M059J (cell line): ENCODE results near the gene HOXD10. TPM values are rescaled to one million over a fixed set of nuclear protein-coding genes. Genes with fewer than 3 reads are reported as not detected.

Source experiments
- DNase-seq: peaks from one replicate; pipeline ENCODE4 v3.0.0-alpha.2; 2012; ENCODE audit warnings: low read depth
- total RNA-seq: library from RNA; depleted of rRNA; stranded (reverse); fragments of >200 nt; shearing (Covaris generic); gene quantifications from 2 replicates; pipeline ENCODE4 v1.2.3, GENCODE V29; 2014

Gene HOXD10
- total RNA-seq, 1 experiment from 2014 or later = 15.0 TPM

DNA sequence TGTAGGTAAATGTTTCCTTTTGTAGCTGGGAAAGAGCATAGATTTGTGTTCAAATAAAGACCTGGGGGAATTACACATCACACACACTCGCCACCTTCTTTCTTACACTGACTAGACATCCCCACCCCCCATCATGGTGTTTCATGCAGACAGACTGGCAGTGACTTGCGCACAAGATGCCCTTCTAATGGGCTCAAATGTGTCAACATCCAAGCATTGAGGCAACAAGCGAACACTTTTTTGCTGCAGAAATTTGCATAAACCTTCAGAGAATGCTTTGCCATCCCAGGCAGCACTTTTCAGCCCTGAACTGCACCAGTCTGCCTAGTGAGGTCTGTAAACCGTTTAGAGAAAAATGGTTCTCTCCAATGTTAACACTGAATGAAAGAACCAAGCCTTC is 17.5 kb downstream of the HOXD10 start:
- DNase-seq = no peak

GRCh38 chr2:176135035-176135440 is 18.5 kb downstream of the HOXD10 start:
- peak; percentile 46 for DNase-seq

GRCh38 chr2:176136374-176137251 is 20.0 kb downstream of the HOXD10 start:
- DNase-seq = peak; percentile 58

DNA sequence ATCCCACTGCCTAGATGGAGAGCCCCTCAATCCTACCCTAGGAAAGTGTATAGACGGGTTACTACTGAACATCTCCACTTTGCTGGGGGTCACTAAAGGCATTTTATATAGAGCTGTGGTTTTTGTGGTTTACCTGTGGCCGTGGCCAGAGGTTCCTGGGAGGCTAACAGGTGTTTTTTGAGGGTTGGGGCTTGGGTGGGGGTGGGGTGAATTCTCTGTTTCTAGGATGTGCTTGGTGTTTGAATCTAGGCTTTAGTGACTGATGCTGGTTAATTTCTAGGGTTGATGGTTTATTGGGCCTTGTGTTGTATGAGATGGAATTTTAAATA is 20.6 kb downstream of the HOXD10 start:
- DNase-seq = no peak

DNA sequence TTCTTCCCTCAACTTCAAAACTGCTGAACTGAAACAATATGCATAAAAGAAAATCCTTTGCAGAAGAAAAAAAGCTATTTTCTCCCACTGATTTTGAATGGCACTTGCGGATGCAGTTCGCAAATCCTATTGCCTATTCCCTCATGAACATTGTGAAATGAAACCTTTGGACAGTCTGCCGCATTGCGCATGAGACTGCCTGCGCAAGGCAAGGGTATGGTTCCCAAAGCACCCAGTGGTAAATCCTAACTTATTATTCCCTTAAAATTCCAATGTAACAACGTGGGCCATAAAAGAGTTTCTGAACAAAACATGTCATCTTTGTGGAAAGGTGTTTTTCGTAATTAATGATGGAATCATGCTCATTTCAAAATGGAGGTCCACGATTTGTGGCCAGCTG is 21.3 kb downstream of the HOXD10 start:
- no peak for DNase-seq

GRCh38 chr2:176138526-176138922 is 21.9 kb downstream of the HOXD10 start:
- DNase-seq = no peak

DNA sequence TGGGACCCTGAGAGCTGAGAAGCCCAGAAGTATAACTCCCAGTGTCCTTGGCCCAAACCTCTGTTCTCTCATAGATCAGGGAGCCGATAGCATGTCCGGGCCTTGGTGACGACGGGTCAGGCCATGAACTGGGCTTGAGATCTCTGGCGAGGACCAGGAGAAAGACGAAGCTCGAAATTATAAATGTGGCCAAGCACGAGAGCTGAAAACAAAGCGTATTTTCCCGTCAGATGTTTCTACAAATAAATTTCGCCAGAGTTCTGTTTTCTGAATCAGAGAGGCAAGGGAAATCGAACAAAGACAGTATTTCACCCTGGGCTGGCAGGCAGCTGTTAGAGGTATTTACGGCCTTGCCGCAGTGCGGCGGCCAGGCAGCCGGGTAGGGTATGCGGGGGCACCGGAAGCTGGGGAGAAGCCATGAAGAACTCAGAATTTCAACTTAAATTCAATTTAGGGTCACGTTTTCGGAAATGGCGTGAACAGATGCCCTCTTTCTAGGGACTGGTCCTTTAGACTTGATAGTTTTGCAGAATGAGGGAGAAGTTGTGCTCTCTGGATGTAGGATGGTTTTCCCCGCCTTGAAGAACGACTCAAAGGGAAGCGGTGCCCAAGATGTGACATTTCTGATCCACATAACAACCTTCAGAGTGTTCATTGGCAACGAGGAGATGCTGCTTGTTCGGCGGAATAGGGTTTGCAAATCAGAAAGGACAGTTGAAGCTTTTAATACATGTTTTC is 22.5 kb downstream of the HOXD10 start:
- no peak for DNase-seq

DNA sequence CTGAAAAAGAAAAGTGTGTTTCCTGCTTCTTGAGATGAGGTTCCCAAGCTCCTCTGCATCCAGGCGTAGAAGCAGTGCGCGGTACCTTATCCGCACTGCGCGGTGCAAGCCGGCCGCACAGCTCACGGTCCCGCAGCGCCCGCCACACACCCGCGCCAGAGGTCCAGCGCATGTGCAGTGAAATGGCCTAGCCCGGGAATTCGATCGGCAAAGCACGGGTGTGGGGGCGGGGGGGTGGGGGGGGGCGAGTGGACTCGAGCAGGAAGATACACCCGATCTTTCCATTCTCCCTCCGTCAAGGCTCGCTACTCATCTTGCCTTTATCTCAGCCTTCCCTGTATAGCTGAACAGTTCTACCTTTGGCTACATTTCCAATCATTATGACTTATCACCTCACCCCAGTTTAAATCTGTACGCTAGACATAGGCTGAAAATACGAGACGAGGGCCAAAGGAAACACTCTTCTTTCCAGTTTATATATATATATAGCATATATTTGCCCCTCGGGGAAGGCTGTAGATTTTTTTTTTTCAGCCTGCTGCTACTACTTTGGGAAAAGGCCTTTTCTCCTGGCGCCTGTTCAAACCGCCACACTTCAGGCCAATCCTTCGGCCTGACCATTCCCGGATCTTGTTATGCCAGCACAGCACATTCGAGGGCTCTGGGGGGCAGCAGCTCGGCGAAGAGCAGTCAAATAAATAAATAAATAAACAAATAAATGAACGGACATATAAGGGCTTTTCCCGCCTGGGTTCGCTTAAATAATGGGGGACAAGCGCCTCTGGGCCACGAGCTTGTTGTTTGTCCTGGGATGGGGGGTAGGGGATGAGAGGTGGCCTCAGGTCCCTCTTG is 23.3 kb downstream of the HOXD10 start:
- DNase-seq = no peak

DNA sequence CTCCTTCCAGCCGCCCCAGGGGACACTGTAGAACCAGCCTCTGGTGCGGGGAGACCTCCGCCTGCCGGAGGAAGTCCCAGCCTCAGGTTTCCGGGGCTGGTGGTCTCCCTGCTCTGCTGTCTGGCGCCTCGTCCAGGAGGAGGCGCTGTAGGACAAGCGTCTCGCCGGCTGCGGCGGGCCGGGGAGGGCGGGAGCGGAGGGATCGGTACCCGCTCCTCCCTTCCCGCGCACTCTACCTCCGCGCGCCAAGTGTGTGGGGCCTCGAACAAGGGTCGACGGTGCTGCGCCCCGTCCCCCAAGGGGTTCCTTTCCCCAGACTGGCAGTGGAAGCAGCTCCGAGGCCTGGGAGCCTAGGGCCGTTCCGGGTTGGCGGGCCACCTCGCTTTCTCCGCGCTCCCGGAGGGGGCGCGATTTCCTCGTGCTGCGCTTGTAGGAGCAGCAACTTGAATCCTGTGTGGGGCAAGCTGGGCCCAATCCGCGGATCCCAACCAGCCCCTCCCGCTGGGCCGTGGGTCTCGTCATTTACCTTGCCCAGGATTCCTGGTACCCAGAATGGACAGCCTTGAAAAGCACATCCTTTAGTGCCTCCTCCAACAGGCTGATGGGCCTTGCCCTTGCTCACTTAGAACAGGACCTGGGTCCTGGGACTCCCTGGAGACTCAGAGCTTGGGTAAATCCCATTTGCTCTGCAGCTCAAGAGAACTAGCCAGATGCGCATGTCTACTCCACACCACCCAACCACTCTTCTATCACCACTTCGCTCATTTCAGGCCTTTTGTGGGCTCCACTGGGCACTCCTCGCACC is 24.1 kb downstream of the HOXD10 start:
- peak; percentile 64 for DNase-seq

DNA sequence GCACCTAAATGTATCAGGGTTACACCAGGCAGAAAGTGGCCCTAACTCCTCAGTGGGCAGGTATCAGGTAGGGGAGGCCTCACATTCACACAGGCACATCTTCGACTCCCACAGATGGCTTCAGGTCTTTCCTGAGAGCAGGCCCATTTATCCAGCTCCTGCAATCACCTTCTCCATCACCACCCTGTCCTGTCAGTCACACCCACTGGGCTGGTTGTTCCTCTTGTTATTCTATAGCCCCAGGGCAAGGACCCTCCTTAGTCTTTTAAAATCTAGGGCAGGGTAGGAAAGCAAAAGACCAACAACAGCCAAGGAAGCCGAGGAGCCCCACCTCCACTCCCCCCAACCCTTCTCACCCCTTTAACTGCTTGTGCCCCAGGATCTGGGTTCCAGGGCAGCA is 25.7 kb downstream of the HOXD10 start:
- DNase-seq = no peak

DNA sequence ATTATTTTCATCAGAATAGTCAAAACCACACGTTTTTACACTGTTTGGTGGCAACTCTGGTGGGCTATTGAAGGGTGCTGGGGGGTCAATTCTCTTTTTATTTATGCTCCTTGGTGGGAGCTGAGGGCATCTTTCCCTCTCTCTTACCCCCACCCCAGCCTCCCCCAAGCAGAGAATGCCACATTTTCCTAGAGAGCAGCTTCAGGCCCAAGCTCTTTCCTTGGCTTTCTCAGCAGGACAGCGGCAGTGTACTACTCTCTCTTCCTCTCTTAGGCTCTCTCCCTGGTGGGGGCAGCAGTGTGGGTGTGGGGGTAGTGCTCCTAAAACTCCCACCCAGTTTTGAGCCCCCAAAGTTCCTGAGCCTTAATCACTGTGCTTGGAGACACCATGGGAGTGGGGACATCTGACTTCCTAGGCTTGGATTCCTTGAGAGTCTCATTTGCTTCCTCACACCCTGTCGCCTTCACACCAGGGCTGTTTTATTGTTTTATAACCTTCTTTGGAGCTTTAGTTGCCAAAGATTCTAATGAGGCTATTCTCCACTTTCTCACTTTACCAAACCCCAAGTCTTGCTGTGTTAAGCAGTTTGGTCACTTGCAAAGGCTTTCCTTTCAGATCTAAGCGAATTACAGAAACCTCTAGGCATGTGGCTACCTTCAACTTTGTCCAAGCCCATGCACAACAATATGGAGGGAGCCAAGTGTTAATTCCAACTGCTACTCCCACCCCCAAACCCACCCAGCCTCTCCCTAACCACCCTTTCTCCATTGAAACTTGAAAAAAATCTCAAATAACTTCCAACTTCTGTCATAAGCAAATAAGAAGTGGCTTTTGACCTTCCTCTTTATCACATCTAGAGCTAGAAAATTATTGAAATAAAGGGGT is 28.7 kb downstream of the HOXD10 start:
- no peak for DNase-seq

DNA sequence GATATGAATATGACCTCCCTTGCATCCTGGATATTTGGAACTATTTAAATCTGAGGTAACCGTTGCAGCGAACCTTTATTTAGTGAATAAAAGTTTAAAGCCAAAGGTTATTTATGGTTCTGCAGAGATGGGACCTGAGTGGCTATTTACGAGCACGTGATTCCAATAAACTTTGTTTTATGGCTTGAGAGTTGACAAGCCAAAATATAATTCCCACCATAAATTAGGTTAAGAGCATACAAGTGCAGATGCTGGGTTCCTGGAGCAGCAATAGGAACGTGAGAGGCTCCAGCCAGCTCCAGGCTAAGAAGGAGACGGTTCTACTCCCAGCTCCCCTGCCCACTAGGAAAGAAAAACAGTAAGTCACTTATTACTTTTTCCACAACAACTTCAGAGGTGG is 29.5 kb downstream of the HOXD10 start:
- DNase-seq = no peak

DNA sequence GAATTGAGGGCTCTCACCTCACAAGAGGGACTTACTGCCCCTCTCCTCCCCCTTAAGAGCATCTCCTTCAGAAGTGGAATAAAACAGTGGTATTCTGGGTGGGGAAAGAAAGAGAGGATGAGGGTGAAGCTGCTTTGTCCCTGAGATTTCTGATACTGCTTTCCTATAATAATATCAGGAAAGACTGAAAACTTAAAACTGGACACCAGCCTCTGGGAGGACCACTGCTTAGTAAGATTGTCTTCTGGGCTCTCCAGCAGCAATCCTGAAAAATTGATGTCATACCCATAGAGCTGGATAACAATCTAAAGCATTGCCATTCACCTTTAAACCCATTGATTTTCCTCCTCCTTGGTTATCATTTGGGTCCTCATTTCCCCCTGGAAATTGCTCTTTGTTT is 30.1 kb downstream of the HOXD10 start:
- no peak for DNase-seq

GRCh38 chr2:176147210-176147799 is 30.7 kb downstream of the HOXD10 start:
- no peak for DNase-seq

- DNase-seq = no peak
Observed at GRCh38 chr2:176147800-176148496, 31.4 kb downstream of the HOXD10 start.

- no peak for DNase-seq
Observed at GRCh38 chr2:176148751-176149421, 32.3 kb downstream of the HOXD10 start.

- no peak for DNase-seq
Observed at GRCh38 chr2:176149481-176149938, 32.9 kb downstream of the HOXD10 start.

GRCh38 chr2:176149939-176150583 is 33.5 kb downstream of the HOXD10 start:
- no peak for DNase-seq
